Mesenteric fat pad (tissue), 1 donor: Measurements from ENCODE around the gene PRKAB1. TPM values are rescaled to one million over a fixed set of nuclear protein-coding genes. Genes with fewer than 3 reads are reported as not detected.
"Not testable (repeated sequence)": the region's sequence is repeated elsewhere in the genome, so short reads cannot be mapped to it uniquely, and the experiment has no call there.

Experiments used
- DNase-seq: peaks from one replicate; pipeline ENCODE4 v3.0.0-alpha.2; 2020; ENCODE audit warnings: low spot score
- long read RNA-seq: library from polyadenylated mRNA; unstranded; transcript quantifications from one replicate; pipeline ENCODE4 v2.0.0, GENCODE V29; 2020
- total RNA-seq: library from RNA; stranded (reverse); fragmentation: NEBNext Ultra II Directional; extraction: Animal tissue kit (Norgen Biotek cat#: 25700); gene quantifications from one replicate; pipeline ENCODE4 v1.2.1, GENCODE V29; 2021
- donor health status: DM: yes; HTN: yes; CAD: no.

The PRKAB1 gene
- 20.8 TPM for total RNA-seq
- long read RNA-seq, full-length matches to known transcripts: 90 of 99 reads
- long read RNA-seq, partial matches to known transcripts: 4 of 99 reads
- long read RNA-seq, other reads (novel, unspliced or antisense): 5 of 99 reads

DNA sequence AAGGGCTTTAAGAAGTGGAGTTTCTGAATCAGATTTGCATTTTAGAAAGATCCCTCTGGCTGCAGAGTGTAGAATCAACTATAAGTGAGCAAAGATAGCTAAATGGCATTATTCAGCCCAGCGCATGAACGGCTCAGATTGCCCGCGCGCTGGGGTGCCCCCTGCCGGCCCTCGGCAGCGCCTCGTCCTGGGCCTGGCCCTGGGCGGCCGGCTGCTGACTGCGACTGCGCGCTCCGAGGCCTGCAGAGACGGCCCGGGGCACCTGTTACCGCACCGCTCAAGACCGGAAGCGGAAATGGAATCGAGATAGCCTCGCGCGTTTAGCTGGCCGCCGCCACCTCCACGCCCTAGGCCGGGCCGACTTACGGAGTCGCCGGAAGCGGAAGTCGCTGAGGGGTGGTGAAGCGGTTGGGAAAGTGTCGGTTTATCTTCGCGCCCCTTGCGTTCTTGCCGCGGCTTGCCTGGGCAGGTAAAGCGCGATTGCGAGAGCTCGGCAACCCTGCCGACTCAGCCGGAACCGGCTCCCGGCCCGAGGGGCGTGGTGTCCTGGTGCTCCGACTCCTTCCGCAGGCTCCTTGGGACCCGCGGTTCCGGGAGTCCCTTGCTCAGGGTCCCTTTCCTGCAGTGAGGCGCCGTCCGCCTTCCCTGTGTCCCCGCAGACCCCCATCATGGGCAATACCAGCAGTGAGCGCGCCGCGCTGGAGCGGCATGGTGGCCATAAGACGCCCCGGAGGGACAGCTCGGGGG, at the start of gene PRKAB1:
TSS of gene PRKAB1 (plus strand) at position 557 of the 747 bp plus-strand sequence. CDS start at position 669, 112 bp downstream.
- peak; percentile 98 for DNase-seq

DNA sequence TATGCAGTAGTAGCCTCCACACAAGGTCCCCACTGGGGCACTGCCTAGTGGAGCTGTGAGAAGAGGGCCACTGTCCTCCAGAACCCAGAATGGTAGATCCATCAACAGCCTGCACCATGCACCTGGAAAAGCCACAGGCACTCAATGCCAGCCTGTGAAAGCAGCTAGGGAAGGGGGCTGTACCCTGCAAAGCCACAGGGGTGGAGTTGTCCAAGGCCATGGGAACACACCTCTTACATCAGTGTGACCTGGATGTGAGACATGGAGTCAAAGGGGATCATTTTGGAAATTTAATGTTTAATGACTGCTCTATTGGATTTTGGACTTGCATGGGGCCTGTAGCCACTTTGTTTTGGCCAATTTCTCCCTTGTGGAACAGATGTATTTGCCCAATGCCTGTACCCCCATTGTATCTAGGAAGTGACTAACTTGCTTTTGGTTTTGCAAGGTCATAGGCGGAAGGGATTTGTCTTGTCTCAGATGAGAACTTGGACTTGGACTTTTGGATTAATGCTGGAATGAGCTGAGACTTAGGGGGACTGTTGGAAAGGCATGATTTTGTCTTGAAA, 49.5 kb upstream of the PRKAB1 start:
- not testable (repeated sequence) for DNase-seq

- no peak for DNase-seq
These were observed 47.4 kb upstream of the PRKAB1 start for GRCh38 chr12:119620490-119620889.

DNA sequence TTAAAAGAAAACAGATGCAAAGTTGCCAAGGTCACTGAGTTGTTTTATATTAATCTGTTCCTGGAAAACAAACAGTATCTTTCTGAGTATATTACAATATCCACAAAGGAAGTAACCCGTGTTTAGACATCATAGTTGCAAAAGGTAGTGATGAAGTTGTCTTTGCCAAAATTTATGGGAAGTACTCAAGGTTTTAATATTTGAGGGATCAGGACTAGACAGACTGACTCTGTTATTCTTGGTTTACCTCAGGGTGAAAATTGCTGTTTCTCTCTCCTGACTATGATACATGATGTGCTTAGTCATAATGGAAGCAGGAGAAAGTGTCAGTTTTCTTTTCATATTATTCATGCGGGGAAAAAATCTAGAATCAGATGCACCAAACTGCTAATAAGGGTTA, 46.1 kb upstream of the PRKAB1 start:
- no peak for DNase-seq

GRCh38 chr12:119624966-119625365, 43.0 kb upstream of the PRKAB1 start:
- DNase-seq: no peak

GRCh38 chr12:119627019-119627643, 40.8 kb upstream of the PRKAB1 start:
- no peak for DNase-seq

DNA sequence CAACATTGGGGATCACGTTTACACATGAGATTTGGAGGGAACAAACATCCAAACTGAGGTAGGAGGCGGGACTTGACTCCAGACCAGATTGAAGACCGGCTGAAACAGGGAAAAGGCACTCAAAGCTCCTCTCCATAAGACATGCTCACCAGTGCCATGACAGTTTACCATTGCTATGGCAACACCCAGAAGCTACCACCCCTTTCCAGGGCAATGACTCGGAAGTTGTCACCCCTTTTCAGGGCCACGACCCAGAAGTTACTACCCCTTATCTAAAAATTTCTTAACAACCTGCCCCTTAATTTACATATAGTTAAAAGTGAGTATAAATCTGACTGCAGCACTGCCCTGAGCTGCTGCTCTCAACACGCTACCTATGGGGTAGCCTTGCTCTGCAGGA, 40.2 kb upstream of the PRKAB1 start:
- DNase-seq: no peak

- no peak for DNase-seq
These were observed 37.6 kb upstream of the PRKAB1 start for GRCh38 chr12:119630223-119630780.

- DNase-seq: no peak
These were observed 36.9 kb upstream of the PRKAB1 start for GRCh38 chr12:119630962-119631550.

DNA sequence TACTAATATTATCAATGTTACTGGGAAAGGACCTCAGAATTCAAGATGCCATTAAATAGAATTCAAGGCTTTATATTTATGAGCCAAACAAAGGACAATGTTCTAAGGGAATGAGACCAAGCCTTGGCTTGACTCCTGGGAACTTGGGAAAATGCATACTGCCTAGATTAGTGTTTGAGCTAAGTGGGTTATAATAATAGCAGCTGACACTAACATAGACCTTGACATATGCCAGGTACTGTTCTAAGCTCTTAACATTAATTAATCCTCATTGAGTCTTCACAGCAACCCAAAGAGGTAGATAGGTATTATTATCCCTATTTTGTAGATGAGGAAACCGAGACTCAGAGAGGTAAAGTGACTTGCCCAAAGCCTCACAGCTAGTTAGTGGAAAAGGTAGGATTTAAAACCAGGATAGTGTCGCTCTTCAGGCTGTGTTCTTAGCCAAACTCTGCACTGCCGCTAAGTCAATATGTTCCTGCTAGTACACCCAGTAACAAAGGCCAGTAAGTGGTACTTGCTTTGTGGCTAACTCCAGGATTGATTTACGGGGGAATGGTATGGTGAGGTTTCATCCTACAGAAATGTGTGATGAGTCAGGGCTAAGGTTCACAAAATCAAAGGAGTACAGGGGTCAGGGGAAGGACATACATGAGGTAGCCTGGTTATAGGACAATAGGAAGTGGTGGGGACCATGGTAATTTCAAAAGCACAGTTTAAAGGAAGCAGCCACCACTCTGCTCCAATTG, 35.8 kb upstream of the PRKAB1 start:
- DNase-seq: no peak

- no peak for DNase-seq
These were observed 33.2 kb upstream of the PRKAB1 start for GRCh38 chr12:119634743-119635142.

- DNase-seq: no peak
These were observed 24.9 kb upstream of the PRKAB1 start for GRCh38 chr12:119642986-119643385.

DNA sequence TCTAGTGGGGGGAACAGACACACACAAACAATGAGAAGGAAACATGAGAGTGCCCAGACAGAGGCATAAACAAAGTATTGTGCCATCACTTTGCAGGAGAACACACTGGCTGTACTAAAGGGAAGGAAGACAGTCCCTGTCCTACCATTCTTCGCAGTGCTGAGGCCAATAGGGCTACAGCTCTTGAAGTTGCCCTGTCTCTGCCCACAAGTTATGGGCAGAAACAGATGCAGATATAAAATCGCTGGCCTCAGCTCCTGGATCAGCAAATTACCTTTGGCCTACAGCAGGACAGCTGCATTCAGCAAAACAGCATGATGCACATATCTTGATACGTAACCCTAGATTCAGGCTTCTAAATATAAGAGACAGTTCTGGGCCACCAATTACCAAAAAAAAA, 23.0 kb upstream of the PRKAB1 start:
- no peak for DNase-seq

- no peak for DNase-seq
These were observed 22.3 kb upstream of the PRKAB1 start for GRCh38 chr12:119645535-119646059.

DNA sequence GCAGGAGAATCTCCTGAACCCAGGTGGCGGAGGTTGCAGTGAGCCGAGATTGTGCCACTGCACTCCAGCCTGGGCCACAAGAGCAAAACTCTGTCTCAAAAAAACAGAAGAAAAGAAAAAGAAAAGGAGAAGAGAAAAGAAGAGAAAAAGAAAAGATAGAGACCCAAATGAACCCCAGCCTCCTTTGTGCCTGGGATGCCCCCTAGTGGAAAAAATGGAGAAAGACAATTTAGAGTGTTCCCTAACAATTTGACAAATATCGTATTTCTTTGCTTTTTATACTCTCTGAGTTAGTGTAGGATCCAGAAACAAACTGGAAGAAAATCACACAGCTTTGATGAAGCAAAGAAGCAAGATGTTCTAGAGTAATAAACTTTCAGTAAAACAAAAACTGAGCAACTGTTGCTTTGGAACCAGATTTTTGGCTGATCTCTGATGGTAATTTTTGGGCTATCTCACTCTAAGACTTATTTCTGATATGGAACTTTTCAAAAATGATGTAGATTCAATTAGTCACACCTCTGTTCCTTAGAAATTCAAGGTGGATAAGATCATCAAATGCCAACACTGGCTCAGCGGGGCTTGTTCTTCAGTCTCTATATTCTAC, 18.6 kb upstream of the PRKAB1 start:
- no peak for DNase-seq

GRCh38 chr12:119652665-119653064, 15.3 kb upstream of the PRKAB1 start:
- no peak for DNase-seq

DNA sequence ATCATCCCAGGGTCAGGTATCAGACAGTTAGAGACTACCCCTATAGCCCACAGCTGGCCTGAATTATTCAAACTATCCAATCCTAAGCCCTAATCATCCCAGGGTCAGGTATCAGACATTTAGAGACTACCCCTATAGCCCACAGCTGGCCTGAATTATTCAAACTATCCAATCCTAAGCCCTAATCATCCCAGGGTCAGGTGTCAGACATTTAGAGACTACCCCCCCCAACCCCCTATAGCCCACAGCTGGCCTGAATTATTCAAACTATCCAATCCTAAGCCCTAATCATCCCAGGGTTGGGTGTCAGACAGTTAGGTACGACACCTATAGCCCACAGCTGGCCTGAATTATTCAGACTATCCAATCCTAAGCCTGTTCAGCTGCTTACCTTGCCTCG, 10.9 kb upstream of the PRKAB1 start:
- DNase-seq: not testable (repeated sequence)

- DNase-seq: not testable (repeated sequence)
These were observed 9.8 kb upstream of the PRKAB1 start for GRCh38 chr12:119658166-119658565.

DNA sequence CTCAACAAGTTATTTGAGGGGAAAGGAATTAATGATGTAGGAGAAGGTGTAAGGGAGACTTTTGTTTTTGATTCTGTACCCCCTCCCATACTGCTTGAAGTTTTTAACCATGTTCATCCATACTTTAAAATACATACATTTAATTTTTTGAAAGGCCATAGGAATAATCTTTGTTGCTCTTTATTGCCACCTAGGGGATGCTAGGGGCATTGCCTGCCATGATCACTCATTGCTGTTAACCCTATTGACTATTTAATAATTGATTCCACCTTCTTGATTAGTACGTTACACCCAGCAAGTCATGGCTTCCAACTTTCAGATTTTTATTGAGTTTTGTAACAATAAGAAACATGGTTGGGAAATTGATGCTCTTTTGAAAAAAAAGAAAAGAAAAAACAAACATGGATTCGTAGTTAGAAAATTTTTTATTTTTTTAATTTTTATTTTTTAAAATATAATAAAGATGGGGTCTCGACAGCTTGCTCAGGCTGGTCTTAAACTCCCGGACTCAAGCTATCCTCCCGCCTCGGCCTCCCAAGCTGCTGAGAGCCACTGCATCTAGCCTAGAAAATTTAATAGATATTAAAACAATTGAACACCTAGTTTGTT, 8.5 kb upstream of the PRKAB1 start:
- no peak for DNase-seq

GRCh38 chr12:119660076-119660475, 7.9 kb upstream of the PRKAB1 start:
- DNase-seq: no peak
